GM03348 (cell line): ENCODE measurements around the gene IFT22.
"Not testable (repeated sequence)": the region's sequence is repeated elsewhere in the genome, so short reads cannot be mapped to it uniquely, and the experiment has no call there.

Experiments
- DNase-seq: peaks from one replicate; pipeline ENCODE4 v3.0.0; 2012; ENCODE audit warnings: low spot score

Gene IFT22

GRCh38 chr7:101308245-101309085 is 13.1 kb downstream of the IFT22 start:
- peak; percentile 46 for DNase-seq

GRCh38 chr7:101306307-101306706 is 15.3 kb downstream of the IFT22 start:
- no peak for DNase-seq

GRCh38 chr7:101303102-101303701 is 18.4 kb downstream of the IFT22 start:
- no peak for DNase-seq

GRCh38 chr7:101302641-101303101 is 18.9 kb downstream of the IFT22 start:
- DNase-seq: no peak

- DNase-seq: no peak
Measured at GRCh38 chr7:101300465-101301376, 20.9 kb downstream of the IFT22 start.

- DNase-seq: no peak
Measured at GRCh38 chr7:101299511-101300464, 21.8 kb downstream of the IFT22 start.

- no peak for DNase-seq
Measured at GRCh38 chr7:101294832-101295121, 26.8 kb downstream of the IFT22 start.

GRCh38 chr7:101294039-101294831 is 27.4 kb downstream of the IFT22 start:
- DNase-seq: no peak

- DNase-seq: not testable (repeated sequence)
Measured at GRCh38 chr7:101293069-101294021, 28.3 kb downstream of the IFT22 start.

GRCh38 chr7:101292566-101292965 is 29.0 kb downstream of the IFT22 start:
- DNase-seq: not testable (repeated sequence)

- not testable (repeated sequence) for DNase-seq
Measured at GRCh38 chr7:101290186-101291037, 31.2 kb downstream of the IFT22 start.

- not testable (repeated sequence) for DNase-seq
Measured at GRCh38 chr7:101289687-101290086, 31.9 kb downstream of the IFT22 start.

- DNase-seq: no peak
Measured at GRCh38 chr7:101288439-101288838, 33.2 kb downstream of the IFT22 start.

- no peak for DNase-seq
Measured at GRCh38 chr7:101287032-101287431, 34.6 kb downstream of the IFT22 start.

- not testable (repeated sequence) for DNase-seq
Measured at GRCh38 chr7:101285880-101286279, 35.7 kb downstream of the IFT22 start.

- DNase-seq: no peak
Measured at GRCh38 chr7:101285171-101285570, 36.4 kb downstream of the IFT22 start.

- DNase-seq: not testable (repeated sequence)
Measured at GRCh38 chr7:101280912-101281311, 40.7 kb downstream of the IFT22 start.
